Measurements from ENCODE around the gene LGR4. TPM values are rescaled to one million over a fixed set of nuclear protein-coding genes. Genes with fewer than 3 reads are reported as not detected.
A peak's percentile ranks its signal among the peaks of the same experiment; 100 is the strongest.

LGR4 gene
- total and polyA plus RNA-seq, 2 of the 13 experiments (the other 11 are each of a cell fraction or from before 2014, with no cell fraction given) = 42.1 to 68.7 TPM

DNA sequence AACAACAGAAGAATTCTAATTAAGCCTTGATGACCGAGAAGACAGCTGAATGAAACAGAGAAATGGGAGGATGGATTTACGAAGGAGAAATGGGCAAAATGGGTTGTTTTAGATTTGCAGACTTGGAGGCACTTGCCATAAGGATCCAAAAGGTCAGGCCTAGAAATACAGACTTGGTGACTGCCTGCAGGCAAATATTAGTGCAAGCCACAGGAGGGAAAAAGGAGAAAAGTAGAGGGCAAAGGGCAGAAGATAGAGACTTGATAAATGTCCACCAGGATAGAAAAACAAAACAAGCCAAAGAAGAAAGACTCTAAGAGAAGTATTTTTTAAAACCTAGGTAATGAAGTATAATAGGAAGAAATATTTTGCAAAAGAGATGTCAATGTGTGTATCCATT is 122.7 kb downstream of the LGR4 start (continued):
- TF ChIP-seq, protein P1, sequence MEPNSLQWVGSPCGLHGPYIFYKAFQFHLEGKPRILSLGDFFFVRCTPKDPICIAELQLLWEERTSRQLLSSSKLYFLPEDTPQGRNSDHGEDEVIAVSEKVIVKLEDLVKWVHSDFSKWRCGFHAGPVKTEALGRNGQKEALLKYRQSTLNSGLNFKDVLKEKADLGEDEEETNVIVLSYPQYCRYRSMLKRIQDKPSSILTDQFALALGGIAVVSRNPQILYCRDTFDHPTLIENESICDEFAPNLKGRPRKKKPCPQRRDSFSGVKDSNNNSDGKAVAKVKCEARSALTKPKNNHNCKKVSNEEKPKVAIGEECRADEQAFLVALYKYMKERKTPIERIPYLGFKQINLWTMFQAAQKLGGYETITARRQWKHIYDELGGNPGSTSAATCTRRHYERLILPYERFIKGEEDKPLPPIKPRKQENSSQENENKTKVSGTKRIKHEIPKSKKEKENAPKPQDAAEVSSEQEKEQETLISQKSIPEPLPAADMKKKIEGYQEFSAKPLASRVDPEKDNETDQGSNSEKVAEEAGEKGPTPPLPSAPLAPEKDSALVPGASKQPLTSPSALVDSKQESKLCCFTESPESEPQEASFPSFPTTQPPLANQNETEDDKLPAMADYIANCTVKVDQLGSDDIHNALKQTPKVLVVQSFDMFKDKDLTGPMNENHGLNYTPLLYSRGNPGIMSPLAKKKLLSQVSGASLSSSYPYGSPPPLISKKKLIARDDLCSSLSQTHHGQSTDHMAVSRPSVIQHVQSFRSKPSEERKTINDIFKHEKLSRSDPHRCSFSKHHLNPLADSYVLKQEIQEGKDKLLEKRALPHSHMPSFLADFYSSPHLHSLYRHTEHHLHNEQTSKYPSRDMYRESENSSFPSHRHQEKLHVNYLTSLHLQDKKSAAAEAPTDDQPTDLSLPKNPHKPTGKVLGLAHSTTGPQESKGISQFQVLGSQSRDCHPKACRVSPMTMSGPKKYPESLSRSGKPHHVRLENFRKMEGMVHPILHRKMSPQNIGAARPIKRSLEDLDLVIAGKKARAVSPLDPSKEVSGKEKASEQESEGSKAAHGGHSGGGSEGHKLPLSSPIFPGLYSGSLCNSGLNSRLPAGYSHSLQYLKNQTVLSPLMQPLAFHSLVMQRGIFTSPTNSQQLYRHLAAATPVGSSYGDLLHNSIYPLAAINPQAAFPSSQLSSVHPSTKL (CRISPR knock-in tag; IDR thresholded peaks at IDR 0.05) = 0 out of 2 replicates have a peak, but pooled peaks have one; percentile 25
- TF ChIP-seq ZNF775 (CRISPR knock-in tag; IDR thresholded peaks at IDR 0.05; ENCODE audit: borderline replicate concordance) (no peak), ZNF333 (CRISPR knock-in tag; IDR thresholded peaks at IDR 0.05; ENCODE audit: borderline replicate concordance) (no peak), ESRRA (CRISPR knock-in tag; IDR thresholded peaks at IDR 0.05; ENCODE audit: low read depth) (no peak), ZNF75D (CRISPR knock-in tag; IDR thresholded peaks at IDR 0.05; ENCODE audit: borderline replicate concordance) (no peak), AKAP8 (CRISPR knock-in tag; IDR thresholded peaks at IDR 0.05) (no peak), ZFY (CRISPR knock-in tag; IDR thresholded peaks at IDR 0.05) (peak; percentile 24; the same call in 1 of the 2 replicates), SNAI1 (CRISPR knock-in tag; IDR thresholded peaks at IDR 0.05; ENCODE audit: borderline replicate concordance) (no peak), ZNF558 (CRISPR knock-in tag; IDR thresholded peaks at IDR 0.05; ENCODE audit: borderline replicate concordance) (no peak), ZFYVE20 (CRISPR knock-in tag; IDR thresholded peaks at IDR 0.05; ENCODE audit: borderline replicate concordance, low read depth) (no peak), RFX1 (IDR thresholded peaks at IDR 0.05) (no peak)
- TF ChIP-seq, protein P2, sequence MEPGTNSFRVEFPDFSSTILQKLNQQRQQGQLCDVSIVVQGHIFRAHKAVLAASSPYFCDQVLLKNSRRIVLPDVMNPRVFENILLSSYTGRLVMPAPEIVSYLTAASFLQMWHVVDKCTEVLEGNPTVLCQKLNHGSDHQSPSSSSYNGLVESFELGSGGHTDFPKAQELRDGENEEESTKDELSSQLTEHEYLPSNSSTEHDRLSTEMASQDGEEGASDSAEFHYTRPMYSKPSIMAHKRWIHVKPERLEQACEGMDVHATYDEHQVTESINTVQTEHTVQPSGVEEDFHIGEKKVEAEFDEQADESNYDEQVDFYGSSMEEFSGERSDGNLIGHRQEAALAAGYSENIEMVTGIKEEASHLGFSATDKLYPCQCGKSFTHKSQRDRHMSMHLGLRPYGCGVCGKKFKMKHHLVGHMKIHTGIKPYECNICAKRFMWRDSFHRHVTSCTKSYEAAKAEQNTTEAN (CRISPR knock-in tag; conservative IDR thresholded peaks at IDR 0.05) = no peak
- TF ChIP-seq, protein P3, sequence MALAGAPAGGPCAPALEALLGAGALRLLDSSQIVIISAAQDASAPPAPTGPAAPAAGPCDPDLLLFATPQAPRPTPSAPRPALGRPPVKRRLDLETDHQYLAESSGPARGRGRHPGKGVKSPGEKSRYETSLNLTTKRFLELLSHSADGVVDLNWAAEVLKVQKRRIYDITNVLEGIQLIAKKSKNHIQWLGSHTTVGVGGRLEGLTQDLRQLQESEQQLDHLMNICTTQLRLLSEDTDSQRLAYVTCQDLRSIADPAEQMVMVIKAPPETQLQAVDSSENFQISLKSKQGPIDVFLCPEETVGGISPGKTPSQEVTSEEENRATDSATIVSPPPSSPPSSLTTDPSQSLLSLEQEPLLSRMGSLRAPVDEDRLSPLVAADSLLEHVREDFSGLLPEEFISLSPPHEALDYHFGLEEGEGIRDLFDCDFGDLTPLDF (CRISPR knock-in tag; IDR thresholded peaks at IDR 0.05) = no peak
- TF ChIP-seq, protein P4, sequence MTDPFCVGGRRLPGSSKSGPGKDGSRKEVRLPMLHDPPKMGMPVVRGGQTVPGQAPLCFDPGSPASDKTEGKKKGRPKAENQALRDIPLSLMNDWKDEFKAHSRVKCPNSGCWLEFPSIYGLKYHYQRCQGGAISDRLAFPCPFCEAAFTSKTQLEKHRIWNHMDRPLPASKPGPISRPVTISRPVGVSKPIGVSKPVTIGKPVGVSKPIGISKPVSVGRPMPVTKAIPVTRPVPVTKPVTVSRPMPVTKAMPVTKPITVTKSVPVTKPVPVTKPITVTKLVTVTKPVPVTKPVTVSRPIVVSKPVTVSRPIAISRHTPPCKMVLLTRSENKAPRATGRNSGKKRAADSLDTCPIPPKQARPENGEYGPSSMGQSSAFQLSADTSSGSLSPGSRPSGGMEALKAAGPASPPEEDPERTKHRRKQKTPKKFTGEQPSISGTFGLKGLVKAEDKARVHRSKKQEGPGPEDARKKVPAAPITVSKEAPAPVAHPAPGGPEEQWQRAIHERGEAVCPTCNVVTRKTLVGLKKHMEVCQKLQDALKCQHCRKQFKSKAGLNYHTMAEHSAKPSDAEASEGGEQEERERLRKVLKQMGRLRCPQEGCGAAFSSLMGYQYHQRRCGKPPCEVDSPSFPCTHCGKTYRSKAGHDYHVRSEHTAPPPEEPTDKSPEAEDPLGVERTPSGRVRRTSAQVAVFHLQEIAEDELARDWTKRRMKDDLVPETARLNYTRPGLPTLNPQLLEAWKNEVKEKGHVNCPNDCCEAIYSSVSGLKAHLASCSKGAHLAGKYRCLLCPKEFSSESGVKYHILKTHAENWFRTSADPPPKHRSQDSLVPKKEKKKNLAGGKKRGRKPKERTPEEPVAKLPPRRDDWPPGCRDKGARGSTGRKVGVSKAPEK (CRISPR knock-in tag; IDR thresholded peaks at IDR 0.05; ENCODE audit: borderline replicate concordance) = no peak
- TF ChIP-seq, protein P5, sequence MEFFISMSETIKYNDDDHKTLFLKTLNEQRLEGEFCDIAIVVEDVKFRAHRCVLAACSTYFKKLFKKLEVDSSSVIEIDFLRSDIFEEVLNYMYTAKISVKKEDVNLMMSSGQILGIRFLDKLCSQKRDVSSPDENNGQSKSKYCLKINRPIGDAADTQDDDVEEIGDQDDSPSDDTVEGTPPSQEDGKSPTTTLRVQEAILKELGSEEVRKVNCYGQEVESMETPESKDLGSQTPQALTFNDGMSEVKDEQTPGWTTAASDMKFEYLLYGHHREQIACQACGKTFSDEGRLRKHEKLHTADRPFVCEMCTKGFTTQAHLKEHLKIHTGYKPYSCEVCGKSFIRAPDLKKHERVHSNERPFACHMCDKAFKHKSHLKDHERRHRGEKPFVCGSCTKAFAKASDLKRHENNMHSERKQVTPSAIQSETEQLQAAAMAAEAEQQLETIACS (CRISPR knock-in tag; IDR thresholded peaks at IDR 0.05) = no peak
- TF ChIP-seq, protein P6, sequence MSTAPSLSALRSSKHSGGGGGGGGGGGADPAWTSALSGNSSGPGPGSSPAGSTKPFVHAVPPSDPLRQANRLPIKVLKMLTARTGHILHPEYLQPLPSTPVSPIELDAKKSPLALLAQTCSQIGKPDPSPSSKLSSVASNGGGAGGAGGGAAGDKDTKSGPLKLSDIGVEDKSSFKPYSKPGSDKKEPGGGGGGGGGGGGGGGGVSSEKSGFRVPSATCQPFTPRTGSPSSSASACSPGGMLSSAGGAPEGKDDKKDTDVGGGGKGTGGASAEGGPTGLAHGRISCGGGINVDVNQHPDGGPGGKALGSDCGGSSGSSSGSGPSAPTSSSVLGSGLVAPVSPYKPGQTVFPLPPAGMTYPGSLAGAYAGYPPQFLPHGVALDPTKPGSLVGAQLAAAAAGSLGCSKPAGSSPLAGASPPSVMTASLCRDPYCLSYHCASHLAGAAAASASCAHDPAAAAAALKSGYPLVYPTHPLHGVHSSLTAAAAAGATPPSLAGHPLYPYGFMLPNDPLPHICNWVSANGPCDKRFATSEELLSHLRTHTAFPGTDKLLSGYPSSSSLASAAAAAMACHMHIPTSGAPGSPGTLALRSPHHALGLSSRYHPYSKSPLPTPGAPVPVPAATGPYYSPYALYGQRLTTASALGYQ (CRISPR knock-in tag; IDR thresholded peaks at IDR 0.05) = no peak

All from HepG2 (cell line).